Duodenal mucosa (tissue), 2 donors: ENCODE data around the gene RAPGEF5.

Source experiments
- H3K27ac ChIP-seq: one replicate; pipeline ENCODE4 v1.7.0; 2013; ENCODE audit warnings: low read depth, low read length
- H3K27me3 ChIP-seq, 2 donors: one replicate each; pipeline ENCODE4 v1.7.0; 2013; ENCODE audit warnings: low read length in 2 of 2, control low read depth in 1 of 2; ENCODE audit not compliant: insufficient read depth in 2 of 2, control insufficient read depth in 1 of 2
- H3K36me3 ChIP-seq, 2 donors: one replicate each; pipeline ENCODE4 v1.7.0; 2013; ENCODE audit warnings: low read length in 2 of 2, control low read depth in 1 of 2; ENCODE audit not compliant: insufficient read depth in 2 of 2, control insufficient read depth in 1 of 2
- H3K4me1 ChIP-seq, 2 donors: one replicate each; pipeline ENCODE4 v1.7.0; 2013; ENCODE audit warnings: low read length in 2 of 2, control low read depth in 1 of 2; ENCODE audit not compliant: insufficient read depth in 2 of 2, control insufficient read depth in 1 of 2
- H3K4me3 ChIP-seq, 2 donors: one replicate each; pipeline ENCODE4 v1.7.0; 2013; ENCODE audit warnings: low read length in 2 of 2, low read depth in 1 of 2
- H3K9ac ChIP-seq, 2 donors: one replicate each; pipeline ENCODE4 v1.7.0; 2013; ENCODE audit warnings: low read length in 2 of 2, low read depth in 1 of 2
- H3K9me3 ChIP-seq, 2 donors: one replicate each; pipeline ENCODE4 v1.7.0; 2013; ENCODE audit warnings: low read length in 2 of 2, control low read depth in 1 of 2; ENCODE audit not compliant: control insufficient read depth in 1 of 2

The RAPGEF5 gene

DNA sequence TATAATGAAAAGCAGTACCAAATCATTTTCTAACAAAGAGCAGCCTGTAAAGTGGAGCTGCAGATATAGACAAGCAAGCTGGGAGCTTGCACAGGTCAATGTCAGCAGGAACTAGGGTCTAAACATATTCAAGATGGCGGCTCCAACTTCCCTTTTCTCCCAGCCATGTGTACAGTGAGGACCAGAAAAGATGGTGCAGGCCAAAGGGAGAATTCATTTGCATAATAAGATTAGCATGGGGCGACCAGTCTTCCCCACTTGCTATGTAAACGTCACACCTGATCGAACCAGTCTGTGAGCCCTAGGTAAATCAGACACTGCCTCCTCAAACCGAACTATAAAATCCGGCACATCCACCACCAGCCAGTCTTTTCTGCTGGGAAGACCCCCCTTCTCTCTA, 4.4 kb upstream of the RAPGEF5 start:
- no peaks in the 10 kb centered on the region for H3K9me3 ChIP-seq
- H3K36me3 ChIP-seq, result no peaks in the 10 kb centered on the region
- no peak overlapping the region for H3K4me3 ChIP-seq
- H3K27ac ChIP-seq, result no peak overlapping the region
- no peak overlapping the region for H3K9ac ChIP-seq
- H3K4me1 ChIP-seq, result no peaks in the 10 kb centered on the region
- no peaks in the 10 kb centered on the region for H3K27me3 ChIP-seq

DNA sequence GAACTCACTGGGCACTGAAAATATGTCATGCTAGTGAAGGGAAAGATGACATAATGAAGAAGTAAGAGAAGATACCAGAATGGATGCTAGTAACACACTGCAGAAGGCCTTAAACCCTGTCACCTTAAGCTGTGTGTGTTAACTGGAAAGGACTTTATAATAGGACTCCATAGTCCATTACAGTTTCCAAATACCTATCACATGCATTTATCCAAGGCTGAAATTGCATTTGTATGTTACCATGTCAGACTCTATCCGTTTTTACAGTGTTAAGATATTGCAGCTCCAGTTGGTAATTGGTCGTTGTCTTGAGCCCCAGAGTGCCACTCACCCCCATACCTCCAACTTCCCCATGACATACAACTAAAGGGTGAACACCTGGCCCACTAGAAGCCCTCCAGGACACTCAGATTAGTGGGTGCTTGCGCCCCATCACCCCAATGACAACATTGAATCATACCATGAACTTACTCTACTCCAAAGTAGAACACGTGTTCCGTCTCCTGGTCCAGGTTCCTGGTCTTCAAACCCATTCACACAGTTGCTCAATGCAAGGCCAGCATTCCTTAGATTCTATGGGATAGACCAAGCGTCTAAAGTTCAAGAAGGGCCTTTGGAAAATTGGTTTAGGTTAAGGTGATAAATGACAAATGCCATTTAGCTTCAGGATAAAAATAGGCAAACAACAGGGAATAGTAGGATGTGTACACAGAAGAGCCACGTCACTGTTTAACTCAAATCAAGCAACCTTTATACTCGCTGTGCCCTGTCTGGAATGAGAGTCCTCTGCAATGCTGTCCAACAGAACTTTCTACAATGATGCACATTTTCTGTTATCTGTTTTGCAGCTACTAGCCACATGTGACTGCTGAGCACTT, 2.1 kb upstream of the RAPGEF5 start:
- Histone ChIP-seq H3K4me1 (peaks cover 0 to 7% of the 10 kb centered on the region in 2 donors), H3K27ac (no peak overlapping the region), H3K4me3 (no peak overlapping the region), H3K27me3 (no peaks in the 10 kb centered on the region), H3K9me3 (no peaks in the 10 kb centered on the region), H3K36me3 (no peaks in the 10 kb centered on the region), H3K9ac (no peak overlapping the region)

DNA sequence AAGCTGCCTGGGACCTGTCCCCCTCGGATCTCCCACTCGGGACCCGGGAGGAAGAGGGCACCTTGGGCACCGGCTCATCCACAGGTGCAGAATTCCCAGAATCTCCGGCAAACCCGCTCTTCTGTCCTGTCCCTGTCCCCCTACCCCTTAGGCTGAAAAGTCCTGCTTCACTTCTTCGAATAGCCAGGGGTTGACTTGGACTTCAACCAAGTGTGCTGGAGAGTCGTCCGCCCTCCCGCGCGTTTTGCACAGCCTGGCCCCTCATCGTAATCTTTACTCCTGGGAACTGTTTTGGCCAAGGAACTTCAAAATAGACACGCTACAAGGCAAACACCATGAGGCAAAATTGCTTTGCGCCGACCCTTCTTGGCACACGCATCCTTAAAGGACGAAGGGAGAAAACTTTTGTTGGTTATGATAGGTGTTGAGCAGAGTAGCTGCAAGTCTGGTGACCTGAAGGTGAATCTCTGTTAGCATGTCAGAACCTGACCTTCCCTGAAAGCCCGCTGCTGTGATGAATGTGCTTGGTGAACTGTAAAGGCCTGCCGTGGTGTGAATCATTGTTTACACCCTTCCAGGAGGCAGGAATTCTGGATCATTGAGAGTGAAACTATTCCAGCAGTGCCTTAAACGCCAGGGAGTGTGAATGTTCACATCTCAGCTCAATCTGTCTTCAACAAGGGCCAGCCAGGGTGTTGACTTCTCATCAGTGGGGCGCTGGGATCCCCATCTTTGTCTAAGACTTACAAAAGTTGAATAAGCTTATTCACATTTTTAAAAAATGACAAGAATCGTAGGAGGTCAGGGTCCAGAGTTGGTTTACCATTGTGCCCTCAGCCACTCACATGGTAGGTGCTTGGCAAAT, 589 bp upstream of the RAPGEF5 start:
- Histone ChIP-seq H3K4me3 (peak overlapping the region; percentile 37 to 58), H3K9me3 (no peaks in the 10 kb centered on the region), H3K36me3 (no peaks in the 10 kb centered on the region), H3K9ac (peak overlapping the region; percentile 16 to 58), H3K27me3 (no peaks in the 10 kb centered on the region), H3K4me1 (peaks cover 0 to 15% of the 10 kb centered on the region in 2 donors), H3K27ac (peak overlapping the region; percentile 53)

DNA sequence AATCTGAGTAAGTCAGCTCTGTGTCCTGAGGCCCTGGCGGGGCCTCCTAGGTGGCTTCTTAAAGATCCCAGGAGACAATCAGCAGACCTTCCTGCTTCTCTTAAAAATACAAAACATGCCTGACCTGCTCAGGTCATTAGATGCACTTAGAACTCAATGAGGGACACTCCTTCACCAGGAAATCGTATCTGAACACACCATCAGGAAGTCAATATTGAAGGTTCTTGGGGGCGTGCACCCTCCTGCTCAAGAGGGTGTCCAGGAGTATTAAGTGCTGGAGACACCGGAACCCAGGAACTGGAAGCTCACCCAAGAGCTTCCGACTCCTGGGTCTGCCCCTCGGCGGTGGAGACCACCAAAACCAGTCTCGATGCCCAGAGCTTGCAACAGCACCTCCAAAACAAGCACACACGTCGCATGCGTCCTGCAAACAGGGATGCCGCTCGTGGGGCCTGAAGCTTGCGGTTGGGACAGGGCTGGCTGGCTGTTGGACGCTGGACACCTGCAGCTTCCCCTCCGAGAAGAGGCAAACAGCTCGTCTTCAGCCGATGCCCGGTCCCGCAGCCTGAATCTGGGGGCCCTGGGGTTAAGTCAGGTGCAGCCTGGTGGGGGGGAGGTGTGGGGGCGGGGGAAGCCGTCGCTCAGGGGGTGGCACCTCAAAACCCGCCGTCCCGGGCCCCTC, 803 bp downstream of the RAPGEF5 start:
- no peaks in the 10 kb centered on the region for H3K36me3 ChIP-seq
- peak overlapping the region; percentile 58 to 60 for H3K9ac ChIP-seq
- peak overlapping the region; percentile 71 to 86 for H3K4me3 ChIP-seq
- H3K27me3 ChIP-seq, result no peaks in the 10 kb centered on the region
- H3K4me1 ChIP-seq, result peaks cover 10 to 29% of the 10 kb centered on the region in 2 donors
- no peak overlapping the region for H3K27ac ChIP-seq
- H3K9me3 ChIP-seq, result no peaks in the 10 kb centered on the region

DNA sequence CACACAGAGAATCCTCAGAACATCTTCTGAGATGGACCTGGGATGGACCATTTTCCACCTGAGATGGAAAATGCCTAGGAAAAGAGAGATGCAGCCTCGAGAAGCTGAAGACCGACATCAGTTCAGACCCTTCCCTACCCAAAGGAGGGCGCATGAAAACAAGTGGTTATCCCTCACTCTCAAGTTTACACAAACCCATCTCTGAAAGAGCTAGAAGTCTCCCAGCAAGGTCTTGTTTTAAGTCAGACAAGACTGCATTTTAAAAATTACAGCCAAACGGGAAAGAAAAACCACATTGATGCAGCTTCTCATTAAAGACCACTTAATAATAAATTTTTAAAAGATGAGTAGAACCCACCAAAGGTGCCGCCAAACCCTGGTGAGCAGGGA, 1.3 kb downstream of the RAPGEF5 start:
- no peaks in the 10 kb centered on the region for H3K36me3 ChIP-seq
- no peak overlapping the region for H3K27ac ChIP-seq
- no peaks in the 10 kb centered on the region for H3K27me3 ChIP-seq
- H3K9me3 ChIP-seq, result no peaks in the 10 kb centered on the region
- H3K4me3 ChIP-seq, result peak overlapping the region; percentile 71 to 86
- H3K4me1 ChIP-seq, result peaks cover 14 to 34% of the 10 kb centered on the region in 2 donors
- H3K9ac ChIP-seq, result peak overlapping the region; percentile 29 to 60

DNA sequence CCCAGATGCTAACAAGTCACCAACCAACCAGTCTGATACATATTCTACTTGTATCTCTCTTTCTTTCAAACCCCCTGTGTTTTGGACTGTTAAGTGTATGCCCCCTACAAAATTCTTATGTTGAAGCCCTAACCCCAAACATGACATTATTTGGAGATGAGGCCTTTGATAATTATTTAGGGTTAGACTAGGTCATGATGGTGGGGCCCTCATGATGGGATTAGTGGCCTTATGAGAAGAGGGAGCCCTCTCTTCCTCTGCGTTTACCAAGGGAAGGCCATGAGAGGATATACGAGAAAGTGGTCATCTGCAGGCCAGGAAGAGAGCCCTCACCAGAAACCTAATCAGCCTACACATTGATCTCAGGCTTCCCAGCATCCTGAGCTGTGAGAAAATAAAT, 2.5 kb downstream of the RAPGEF5 start:
- Histone ChIP-seq H3K9me3 (no peaks in the 10 kb centered on the region), H3K9ac (no peak overlapping the region), H3K27ac (no peak overlapping the region), H3K4me1 (peaks cover 25 to 44% of the 10 kb centered on the region in 2 donors), H3K36me3 (no peaks in the 10 kb centered on the region), H3K27me3 (no peaks in the 10 kb centered on the region), H3K4me3 (peak overlapping the region in 1 of 2 donors; percentile 9)

DNA sequence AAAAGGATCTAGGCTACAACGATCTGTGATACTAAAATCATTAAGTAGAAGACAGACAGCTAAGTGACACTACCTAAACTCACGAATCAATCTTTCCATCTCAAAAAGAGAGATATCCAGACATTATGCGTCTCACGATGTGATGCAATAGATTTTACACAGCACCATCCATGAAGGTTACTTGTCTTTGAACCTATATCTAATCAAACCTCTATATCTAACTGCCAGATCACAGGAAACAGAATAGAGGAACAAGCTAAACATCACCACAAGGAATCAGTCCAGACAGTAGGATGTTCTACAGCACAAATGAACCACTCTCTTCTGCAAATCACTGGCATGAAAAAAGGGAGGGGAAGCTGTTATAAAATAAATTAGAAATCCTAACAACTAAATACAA, 4.1 kb downstream of the RAPGEF5 start:
- Histone ChIP-seq H3K27ac (no peak overlapping the region), H3K36me3 (no peaks in the 10 kb centered on the region), H3K4me3 (no peak overlapping the region), H3K9ac (no peak overlapping the region), H3K9me3 (no peaks in the 10 kb centered on the region), H3K4me1 (peaks cover 25 to 50% of the 10 kb centered on the region in 2 donors), H3K27me3 (no peaks in the 10 kb centered on the region)

DNA sequence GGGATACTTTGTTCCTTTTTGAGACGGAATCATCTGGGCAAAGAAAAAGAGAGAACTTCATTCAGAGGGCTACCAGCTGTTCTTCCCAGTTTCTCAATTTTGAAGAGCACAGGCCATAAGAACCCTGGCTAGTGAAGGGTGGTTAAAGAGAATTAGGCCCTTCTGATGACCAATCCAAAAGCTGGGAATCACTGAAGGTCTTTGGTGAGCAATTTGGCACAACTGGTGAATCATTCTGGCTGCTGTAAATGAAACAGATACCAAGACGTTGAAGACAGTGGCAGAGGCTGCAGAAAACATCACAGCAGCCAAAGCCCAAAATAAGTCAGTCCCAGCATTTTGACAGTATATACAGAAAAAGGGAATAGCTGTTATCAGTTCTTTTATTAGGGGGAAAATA, 5.1 kb downstream of the RAPGEF5 start:
- no peak overlapping the region for H3K27ac ChIP-seq
- peaks cover 29 to 55% of the 10 kb centered on the region in 2 donors for H3K4me1 ChIP-seq
- H3K36me3 ChIP-seq, result no peaks in the 10 kb centered on the region
- no peaks in the 10 kb centered on the region for H3K9me3 ChIP-seq
- peak overlapping the region; percentile 21 to 46 for H3K4me3 ChIP-seq
- no peak overlapping the region for H3K9ac ChIP-seq
- no peaks in the 10 kb centered on the region for H3K27me3 ChIP-seq

DNA sequence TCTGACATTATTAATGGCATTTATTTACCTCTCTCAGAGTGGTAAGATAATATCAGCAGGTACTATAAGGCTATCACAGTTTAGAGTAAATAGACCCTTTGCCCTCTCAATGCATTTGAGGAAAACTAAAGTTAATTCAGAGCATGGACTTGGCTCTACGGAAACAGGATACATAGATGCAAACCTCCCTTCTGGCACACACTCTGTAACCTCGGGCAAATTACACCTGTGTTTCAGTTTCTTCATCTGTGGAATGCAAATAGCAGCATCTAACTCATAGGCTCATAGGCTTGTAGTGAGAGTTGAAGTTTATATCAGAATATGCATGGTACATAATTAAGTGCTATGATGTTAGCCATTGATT, 5.6 kb downstream of the RAPGEF5 start:
- no peaks in the 10 kb centered on the region for H3K36me3 ChIP-seq
- no peaks in the 10 kb centered on the region for H3K27me3 ChIP-seq
- no peaks in the 10 kb centered on the region for H3K9me3 ChIP-seq
- no peak overlapping the region for H3K27ac ChIP-seq
- H3K4me3 ChIP-seq, result peak overlapping the region; percentile 21 to 46
- peaks cover 33 to 55% of the 10 kb centered on the region in 2 donors for H3K4me1 ChIP-seq
- H3K9ac ChIP-seq, result no peak overlapping the region
